ENCODE data around the gene CFAP410. TPM values are rescaled to one million over a fixed set of nuclear protein-coding genes. Genes with fewer than 3 reads are reported as not detected.

CFAP410 gene
- total RNA-seq, 2 donors from 2014 or later, result 48.0 to 54.2 TPM

DNA sequence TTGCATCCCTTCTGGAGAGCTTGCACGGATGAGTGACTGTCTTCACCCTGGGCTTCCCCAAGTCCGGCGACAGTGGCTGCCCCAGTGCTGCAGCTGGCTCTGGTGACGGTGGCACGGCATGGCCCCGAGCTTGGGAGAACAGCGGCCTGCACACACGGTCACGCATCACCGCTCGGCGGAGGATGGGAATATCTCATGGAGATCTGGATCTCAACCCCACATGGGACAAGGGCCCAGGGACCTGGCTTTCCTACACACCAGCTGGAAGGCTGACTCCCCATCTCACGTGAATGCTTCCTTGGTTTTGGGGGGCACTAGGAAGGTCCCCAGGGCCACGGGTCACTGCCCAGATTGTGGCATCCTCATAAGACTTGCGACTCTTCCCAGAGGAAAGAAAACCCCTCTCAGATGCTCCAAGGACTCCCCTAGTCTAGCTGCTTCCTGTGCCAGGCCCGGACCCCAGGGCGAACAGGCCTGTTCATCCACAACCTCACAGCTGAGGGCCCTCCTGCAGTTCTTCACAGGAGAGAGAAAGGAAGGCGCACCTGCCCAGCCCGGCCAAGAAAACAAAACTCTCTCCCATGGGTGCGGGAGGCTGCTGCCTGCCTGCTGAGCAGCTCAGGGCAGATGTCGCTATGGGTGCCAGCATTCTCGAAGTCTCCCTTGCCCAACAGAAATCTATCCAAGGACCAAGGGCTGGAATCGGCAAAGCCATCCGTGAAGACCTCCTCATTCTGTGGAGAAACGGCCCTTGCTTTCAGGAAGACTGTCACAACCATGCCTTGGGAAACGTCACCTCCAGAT is 9.9 kb downstream of the CFAP410 start:
- ATAC-seq, result no peak
- H3K4me3 Mint-ChIP-seq, result no peak overlapping the region
- no peaks in the 10 kb centered on the region for H3K9me3 ChIP-seq (ENCODE audit: control insufficient read depth, low read length, poor library complexity, severe bottlenecking)
- no peaks in the 10 kb centered on the region for H3K27me3 Mint-ChIP-seq
- H3K27ac Mint-ChIP-seq, result no peak overlapping the region
- DNase-seq, result no peak
- no peaks in the 10 kb centered on the region for H3K36me3 Mint-ChIP-seq (ENCODE audit: low read depth)
- H3K4me1 Mint-ChIP-seq, result peaks cover 5% of the 10 kb centered on the region

DNA sequence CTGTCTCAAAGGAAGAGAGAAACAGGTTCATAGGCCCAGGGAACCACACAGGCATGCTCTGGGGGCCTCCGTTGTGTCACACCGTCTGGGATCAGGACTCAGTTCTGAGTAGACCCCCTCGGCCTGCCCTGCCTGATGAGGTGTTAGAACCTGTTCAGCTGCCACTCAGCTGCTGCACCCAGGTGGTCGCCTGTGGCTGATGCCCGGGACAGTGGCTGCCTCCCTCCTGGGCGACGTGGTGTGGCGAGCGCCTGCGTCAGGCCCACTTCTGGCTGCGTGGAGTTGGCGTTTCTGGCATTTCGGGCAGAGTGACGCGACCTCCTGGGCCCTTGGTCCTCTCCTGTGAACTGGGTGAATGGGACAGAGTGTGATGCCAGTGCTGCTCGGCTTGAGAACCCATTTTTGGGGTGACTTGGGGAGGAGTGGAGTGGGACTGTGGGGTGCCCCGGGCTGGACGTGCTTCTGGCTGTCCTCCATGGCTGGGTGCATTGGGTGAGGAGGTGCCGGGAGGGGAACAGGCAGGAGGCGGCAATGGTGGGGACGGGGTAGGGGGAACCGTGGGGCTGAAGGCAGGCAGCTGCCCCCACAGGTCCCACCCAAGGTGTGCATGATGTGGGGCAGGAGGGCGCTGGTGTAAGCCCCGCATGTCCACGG is 10.8 kb downstream of the CFAP410 start:
- DNase-seq (no peak), ATAC-seq (no peak)
- no peak overlapping the region for H3K27ac Mint-ChIP-seq
- H3K4me1 Mint-ChIP-seq, result peaks cover 5% of the 10 kb centered on the region
- no peaks in the 10 kb centered on the region for H3K27me3 Mint-ChIP-seq
- H3K4me3 Mint-ChIP-seq, result no peak overlapping the region
- no peaks in the 10 kb centered on the region for H3K36me3 Mint-ChIP-seq (ENCODE audit: low read depth)
- H3K9me3 ChIP-seq (ENCODE audit: control insufficient read depth, low read length, poor library complexity, severe bottlenecking), result no peaks in the 10 kb centered on the region

DNA sequence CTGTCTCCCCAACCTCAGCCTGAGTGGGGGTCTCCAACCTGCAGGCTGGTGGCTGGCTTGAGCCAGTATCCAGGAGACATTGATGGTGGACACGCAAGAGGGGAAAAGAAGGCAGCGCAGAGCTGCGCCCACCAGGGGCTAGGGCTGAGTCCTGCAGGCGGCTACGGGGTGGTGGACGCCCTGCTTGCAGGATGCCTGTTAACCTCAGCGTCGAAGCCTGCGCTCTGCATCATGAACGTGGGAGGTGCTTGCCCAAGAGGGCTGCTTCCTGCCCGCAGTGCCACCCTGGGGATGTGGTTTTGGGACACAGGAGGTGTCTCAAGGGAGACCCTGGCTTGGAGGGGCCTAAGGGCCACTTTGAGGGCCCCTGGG is 11.6 kb downstream of the CFAP410 start:
- Mint-ChIP-seq H3K36me3 (ENCODE audit: low read depth) (no peaks in the 10 kb centered on the region), H3K27me3 (no peaks in the 10 kb centered on the region), H3K27ac (peak overlapping the region; percentile 32), H3K4me3 (no peak overlapping the region), H3K4me1 (peaks cover 5% of the 10 kb centered on the region)
- H3K9me3 ChIP-seq (ENCODE audit: control insufficient read depth, low read length, poor library complexity, severe bottlenecking), result no peaks in the 10 kb centered on the region
- peak; percentile 8 for ATAC-seq
- DNase-seq, result no peak

DNA sequence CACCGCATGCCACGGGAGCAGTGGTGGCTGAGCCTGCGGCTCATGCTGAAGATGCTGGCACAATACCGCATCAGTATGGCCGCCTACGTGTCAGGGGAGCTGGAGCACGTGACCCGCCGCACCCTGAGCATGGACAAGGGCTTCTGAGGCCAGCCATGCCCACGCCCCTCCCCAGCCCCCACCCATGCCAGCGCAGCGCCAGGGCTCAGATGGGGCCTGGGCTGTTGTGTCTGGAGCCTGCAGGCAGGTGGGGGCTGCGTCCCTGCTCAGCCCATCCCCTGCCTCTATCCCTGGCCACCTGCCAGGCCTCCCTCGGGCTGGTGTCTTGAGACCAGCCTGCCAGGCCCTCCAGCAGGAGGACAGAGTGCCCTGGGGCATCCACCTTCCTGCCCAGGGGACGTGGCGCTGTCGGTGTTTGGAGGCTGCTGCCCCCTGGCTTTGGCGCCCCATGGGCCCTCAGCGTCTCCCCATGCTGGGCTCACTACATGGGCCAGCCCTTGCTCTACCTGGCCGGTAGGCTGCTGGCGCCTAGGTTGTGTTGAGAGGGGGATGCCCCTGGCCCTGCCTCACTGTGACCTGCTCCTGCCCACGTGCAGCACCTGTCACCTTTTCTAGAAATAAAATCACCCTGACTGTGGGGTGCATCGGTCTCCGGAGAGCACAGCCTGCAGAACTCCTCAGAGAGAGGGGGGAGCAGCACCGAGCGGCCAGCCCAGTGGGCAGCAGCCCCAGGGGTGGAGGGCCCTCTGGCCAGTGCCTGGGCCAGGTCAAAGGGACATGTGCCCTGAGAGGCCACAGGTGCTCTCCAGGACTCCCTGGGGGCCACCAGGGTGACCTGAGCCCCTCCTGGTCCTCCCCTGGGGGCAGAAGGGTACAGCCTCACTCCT is 12.2 kb downstream of the CFAP410 start:
- no peaks in the 10 kb centered on the region for H3K36me3 Mint-ChIP-seq (ENCODE audit: low read depth)
- peaks cover 5% of the 10 kb centered on the region for H3K4me1 Mint-ChIP-seq
- H3K9me3 ChIP-seq (ENCODE audit: control insufficient read depth, low read length, poor library complexity, severe bottlenecking), result no peaks in the 10 kb centered on the region
- ATAC-seq, result peak; percentile 24
- DNase-seq, result no peak
- H3K27me3 Mint-ChIP-seq, result no peaks in the 10 kb centered on the region
- H3K4me3 Mint-ChIP-seq, result no peak overlapping the region
- H3K27ac Mint-ChIP-seq, result peak overlapping the region; percentile 32

DNA sequence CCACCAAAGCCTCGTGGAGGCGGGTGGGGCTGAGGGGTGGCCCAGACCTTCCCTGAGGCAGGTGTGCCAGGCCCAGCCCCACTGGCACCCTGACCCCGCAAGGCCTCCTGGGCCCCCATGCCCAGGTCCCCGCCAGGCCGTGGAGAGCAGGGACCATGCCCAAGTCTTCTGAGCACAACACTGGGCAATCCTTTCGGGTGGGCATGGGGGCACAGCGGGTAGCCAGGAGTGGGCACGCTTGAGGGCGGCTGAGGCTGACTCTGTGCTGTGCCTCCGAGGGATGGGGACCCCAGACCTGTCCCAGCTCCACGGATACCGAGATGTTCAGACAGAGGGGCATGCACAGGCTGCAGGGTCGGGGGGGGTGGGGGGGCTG is 12.9 kb downstream of the CFAP410 start:
- no peaks in the 10 kb centered on the region for H3K9me3 ChIP-seq (ENCODE audit: control insufficient read depth, low read length, poor library complexity, severe bottlenecking)
- Mint-ChIP-seq H3K4me1 (peaks cover 5% of the 10 kb centered on the region), H3K36me3 (ENCODE audit: low read depth) (no peaks in the 10 kb centered on the region), H3K27ac (no peak overlapping the region), H3K4me3 (no peak overlapping the region), H3K27me3 (no peaks in the 10 kb centered on the region)
- DNase-seq, result no peak
- ATAC-seq, result no peak

DNA sequence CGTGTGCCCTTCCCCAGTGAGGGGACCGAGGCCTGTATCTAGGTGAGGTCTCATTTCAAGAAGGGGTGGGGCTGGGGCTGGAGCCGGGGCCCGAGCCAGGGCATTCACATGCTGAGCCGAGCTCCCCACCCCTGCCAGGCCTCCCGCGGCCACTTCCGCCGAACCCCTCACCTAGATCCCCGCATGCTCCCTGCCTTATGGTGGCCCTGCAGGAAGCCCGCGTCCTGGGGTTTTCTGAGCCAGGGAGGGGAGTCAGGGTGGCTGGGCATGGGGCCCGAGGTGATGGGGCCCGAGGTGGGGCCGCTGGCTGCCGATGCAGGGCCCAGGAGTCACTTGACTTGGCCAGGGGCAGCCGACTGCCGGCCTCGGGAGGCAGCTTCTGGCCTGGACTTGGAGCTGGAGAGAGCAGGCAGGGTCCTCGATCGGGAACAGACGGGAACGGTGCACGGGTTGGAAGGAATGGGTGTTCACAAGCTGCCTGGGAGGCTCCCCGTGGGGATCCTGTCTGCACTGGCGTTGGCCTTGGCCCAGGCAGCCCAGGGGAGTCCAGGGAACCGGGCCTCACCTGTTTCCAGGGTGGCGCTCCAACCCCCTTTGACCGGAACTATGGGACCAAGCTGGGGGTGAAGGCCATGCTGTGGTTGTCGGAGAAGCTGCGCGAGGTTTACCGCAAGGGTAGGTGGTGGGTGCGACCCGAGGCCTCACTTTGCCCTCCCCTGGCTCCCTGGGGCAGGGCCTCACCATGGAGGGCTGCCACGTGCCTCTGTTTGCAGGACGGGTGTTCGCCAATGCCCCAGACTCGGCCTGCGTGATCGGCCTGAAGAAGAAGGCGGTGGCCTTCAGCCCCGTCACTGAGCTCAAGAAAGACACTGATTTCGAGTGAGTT is 13.6 kb downstream of the CFAP410 start:
- no peak for DNase-seq
- no peaks in the 10 kb centered on the region for H3K9me3 ChIP-seq (ENCODE audit: control insufficient read depth, low read length, poor library complexity, severe bottlenecking)
- ATAC-seq, result no peak
- Mint-ChIP-seq H3K4me3 (no peak overlapping the region), H3K4me1 (peaks cover 5% of the 10 kb centered on the region), H3K36me3 (ENCODE audit: low read depth) (no peaks in the 10 kb centered on the region), H3K27me3 (no peaks in the 10 kb centered on the region), H3K27ac (no peak overlapping the region)

DNA sequence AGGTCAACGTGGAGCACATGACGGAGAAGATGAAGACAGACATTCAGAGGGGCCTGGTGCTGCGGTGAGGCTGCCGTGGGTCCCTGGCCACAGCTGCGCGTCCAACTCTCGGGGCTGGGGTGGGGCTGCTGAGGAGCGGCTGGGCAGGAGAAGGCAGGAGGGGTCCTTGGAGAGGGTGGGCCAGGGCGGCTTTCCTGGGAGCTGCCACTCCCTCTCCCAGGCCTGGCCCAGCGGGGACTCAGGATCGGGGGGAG is 14.4 kb downstream of the CFAP410 start:
- Mint-ChIP-seq H3K4me3 (no peak overlapping the region), H3K27me3 (no peaks in the 10 kb centered on the region), H3K4me1 (peaks cover 5% of the 10 kb centered on the region), H3K36me3 (ENCODE audit: low read depth) (no peaks in the 10 kb centered on the region), H3K27ac (no peak overlapping the region)
- H3K9me3 ChIP-seq (ENCODE audit: control insufficient read depth, low read length, poor library complexity, severe bottlenecking), result no peaks in the 10 kb centered on the region
- ATAC-seq (no peak), DNase-seq (no peak)

DNA sequence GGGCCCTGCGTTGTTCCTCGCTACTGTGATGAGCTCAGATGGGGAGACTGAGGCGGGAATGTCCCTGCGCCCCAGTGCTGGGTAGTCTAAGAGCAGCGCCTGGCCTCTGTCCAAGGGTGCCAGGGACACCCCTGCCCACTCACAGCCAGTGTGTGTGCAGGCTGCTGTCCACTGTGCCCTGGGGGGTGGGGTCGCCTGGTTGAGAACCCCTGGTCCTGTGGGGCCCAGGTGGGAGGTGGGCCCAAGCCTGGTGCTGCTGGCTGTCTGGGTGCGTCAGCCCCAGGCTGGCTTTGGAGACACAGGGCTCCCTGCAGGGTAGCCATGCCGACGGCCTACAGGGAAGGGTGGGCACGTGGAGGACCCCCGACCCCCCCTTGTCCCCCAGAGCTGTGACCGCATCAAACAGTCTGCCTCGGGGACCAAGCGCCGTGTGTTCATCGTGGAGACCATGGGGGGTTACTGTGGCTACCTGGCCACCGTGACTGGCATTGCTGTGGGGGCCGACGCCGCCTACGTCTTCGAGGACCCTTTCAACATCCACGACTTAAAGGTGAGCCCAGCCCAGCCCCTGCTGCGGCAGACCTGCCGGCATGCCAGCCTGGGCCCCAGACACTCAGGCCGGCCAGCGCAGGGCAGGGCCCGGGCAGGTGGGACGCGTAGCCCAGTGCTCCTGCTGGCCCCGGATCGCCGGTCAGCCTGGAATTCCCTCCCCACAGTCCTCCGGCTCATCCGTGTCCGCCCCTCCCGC is 14.9 kb downstream of the CFAP410 start:
- DNase-seq (no peak), ATAC-seq (no peak)
- Mint-ChIP-seq H3K27me3 (no peaks in the 10 kb centered on the region), H3K4me1 (peaks cover 5% of the 10 kb centered on the region), H3K4me3 (no peak overlapping the region), H3K36me3 (ENCODE audit: low read depth) (no peaks in the 10 kb centered on the region), H3K27ac (no peak overlapping the region)
- no peaks in the 10 kb centered on the region for H3K9me3 ChIP-seq (ENCODE audit: control insufficient read depth, low read length, poor library complexity, severe bottlenecking)

DNA sequence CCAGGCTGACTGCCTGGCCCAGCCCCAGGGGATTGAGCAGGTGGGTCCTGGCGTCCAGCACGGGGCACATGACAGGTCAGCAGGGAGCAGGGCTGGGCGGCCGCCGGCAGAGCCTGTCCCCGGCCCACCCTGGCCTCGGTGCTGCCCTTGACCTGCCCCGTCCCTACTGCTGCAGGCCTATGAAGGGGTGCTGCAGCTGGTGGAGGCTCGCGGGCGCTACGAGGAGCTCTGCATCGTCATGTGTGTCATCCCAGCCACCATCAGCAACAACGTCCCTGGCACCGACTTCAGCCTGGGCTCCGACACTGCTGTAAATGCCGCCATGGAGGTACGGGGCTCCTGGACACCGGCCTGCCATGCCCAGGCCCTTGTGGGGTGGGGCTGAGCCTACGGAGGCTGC is 15.6 kb downstream of the CFAP410 start:
- no peaks in the 10 kb centered on the region for H3K9me3 ChIP-seq (ENCODE audit: control insufficient read depth, low read length, poor library complexity, severe bottlenecking)
- Mint-ChIP-seq H3K4me3 (no peak overlapping the region), H3K27ac (no peak overlapping the region), H3K36me3 (ENCODE audit: low read depth) (no peaks in the 10 kb centered on the region), H3K4me1 (peaks cover 3% of the 10 kb centered on the region), H3K27me3 (no peaks in the 10 kb centered on the region)
- no peak for ATAC-seq
- DNase-seq, result no peak

DNA sequence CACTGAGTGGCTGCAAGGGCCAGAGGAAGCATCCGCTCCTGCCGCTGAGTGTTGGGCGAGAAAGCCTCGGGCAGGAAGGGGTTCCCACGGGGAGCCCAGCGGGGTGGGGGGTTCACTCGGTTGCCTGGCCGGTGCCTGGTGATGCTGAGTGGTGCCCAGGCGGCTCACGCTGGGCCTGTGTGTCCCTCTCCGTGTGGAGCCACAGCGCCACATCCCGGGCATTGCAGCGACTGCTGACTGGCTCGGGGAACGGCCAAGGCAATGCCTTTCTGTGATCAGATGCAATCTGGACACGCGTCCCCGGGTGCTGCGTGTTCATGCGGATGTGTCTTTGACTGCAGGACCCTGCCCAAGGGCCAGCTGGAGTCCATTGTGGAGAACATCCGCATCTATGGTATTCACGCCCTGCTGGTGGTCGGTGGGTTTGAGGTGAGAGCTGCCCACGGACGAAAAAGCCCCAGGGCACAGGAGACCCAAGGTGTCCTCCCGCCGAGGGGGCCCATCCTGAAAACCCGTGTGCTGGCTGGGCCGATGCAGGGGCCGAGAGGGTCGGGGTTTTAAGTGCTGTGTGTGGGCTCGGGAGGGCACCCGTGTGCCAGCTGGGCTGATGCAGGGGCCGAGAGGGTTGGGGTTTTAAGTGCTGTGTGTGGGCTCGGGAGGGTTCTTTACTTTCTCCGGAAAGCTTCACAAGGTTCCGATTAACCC is 16.4 kb downstream of the CFAP410 start:
- DNase-seq, result no peak
- no peaks in the 10 kb centered on the region for H3K9me3 ChIP-seq (ENCODE audit: control insufficient read depth, low read length, poor library complexity, severe bottlenecking)
- H3K4me3 Mint-ChIP-seq, result no peak overlapping the region
- ATAC-seq, result no peak
- no peak overlapping the region for H3K27ac Mint-ChIP-seq
- H3K4me1 Mint-ChIP-seq, result no peaks in the 10 kb centered on the region
- H3K27me3 Mint-ChIP-seq, result no peaks in the 10 kb centered on the region
- no peaks in the 10 kb centered on the region for H3K36me3 Mint-ChIP-seq (ENCODE audit: low read depth)

DNA sequence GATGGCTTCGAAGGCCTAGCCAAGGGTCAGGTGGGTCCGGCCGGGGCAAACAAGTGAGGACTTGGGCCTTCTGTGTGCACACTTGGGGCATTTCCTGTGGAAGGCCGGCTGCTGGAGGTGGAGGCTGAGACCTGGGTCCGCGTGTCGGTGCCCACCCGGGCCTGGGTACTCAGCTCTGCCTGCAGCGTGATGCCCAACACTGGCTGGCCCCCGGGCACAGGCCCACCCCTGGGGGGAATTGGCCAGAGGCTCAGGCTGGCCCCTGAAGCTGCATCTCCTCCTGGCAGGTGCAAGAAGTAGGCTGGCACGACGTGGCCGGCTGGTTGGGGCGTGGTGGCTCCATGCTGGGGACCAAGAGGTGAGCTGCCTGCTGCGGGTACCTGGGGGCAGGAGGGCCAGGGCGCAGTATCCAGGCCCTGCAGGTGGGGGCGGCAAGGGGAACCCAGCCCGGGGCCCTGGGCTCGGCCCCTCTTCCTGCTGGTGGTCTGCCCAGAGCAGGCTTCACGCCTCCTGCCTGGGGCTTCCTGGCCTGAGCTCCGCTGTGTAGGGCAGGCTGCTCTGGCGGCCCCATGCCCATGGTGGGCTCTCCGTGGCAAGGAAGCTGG is 17.2 kb downstream of the CFAP410 start:
- Mint-ChIP-seq H3K4me3 (no peak overlapping the region), H3K36me3 (ENCODE audit: low read depth) (no peaks in the 10 kb centered on the region), H3K27me3 (no peaks in the 10 kb centered on the region), H3K4me1 (no peaks in the 10 kb centered on the region), H3K27ac (no peak overlapping the region)
- no peaks in the 10 kb centered on the region for H3K9me3 ChIP-seq (ENCODE audit: control insufficient read depth, low read length, poor library complexity, severe bottlenecking)
- no peak for DNase-seq
- ATAC-seq, result no peak

DNA sequence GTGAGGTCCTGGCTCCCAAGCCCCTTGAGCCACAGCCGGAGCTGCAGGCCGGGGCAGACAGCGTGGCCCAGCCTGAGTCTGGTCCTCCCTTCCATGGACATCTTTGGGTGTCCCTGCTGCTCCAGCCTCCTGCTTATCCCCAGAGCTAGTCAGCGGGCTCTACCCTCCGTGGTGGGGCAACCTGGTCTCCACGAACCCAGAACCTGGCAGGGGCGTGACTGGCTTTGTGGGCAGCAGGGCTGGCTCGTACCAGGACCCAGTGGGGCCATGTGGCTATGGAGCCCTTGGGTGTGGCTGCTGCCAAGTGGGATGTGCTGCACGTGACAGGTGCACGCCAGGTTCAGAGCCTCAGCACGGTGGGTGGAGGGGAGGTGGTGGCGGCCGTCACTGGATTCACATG is 18.3 kb downstream of the CFAP410 start:
- DNase-seq (no peak), ATAC-seq (no peak)
- Mint-ChIP-seq H3K4me1 (no peaks in the 10 kb centered on the region), H3K36me3 (ENCODE audit: low read depth) (no peaks in the 10 kb centered on the region), H3K27me3 (no peaks in the 10 kb centered on the region), H3K4me3 (no peak overlapping the region), H3K27ac (no peak overlapping the region)
- H3K9me3 ChIP-seq (ENCODE audit: control insufficient read depth, low read length, poor library complexity, severe bottlenecking), result no peaks in the 10 kb centered on the region

Data from T-helper 17 cell (primary cell).